ENCODE results near the gene ACAP3.

DNA sequence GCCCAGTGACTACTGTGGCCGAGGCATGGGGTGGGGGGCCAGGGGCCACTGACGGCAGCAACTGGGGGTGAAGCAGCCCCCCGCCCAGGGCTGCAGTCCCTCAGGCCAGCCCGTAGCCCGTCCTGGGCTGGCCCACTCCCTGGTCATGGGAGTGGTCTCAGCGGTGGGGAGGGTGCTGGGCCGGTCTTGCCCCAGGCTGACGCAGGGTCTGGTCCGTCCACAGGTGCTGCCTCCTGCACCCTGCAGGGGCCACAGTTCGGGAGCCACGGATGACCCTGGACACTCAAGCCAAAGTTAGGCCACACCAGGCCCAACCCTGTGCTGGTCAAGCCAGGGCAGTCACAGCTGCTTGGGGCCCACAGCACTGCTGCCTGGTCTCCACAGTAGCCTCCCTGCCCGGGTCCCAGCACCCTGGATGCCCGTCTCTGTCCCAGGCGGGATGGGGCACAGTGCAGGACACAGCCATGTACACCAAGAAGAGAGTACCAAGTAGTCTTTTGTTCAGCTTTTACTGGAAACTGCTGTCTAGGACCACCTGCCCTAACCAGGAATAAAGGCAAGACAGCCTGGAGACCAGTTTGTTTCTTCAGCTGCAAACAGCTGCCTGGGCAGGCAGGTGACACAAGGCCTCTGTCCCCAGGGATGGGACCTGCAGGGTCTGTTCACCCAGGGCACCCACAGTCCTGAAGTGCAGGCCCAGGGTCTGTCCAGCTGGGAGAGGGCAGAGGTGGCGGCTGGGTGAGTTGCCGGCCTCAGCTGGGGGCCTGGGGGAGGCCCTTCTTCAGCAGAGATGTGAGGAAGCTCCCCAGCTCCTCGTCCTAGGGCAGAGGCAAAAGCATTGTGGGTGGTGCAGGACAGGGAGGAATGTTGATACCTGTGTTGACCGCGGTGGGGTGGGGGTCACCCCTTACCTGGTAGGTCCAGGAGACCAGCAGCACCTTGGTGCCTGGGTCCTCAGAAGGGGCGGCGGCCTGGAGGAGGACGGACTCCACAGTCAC, 3.7 kb upstream of the ACAP3 start:
- no peak for TF ChIP-seq CTCF (IDR thresholded peaks at IDR 0.05)
- no peak for TF ChIP-seq POLR2A (IDR thresholded peaks at IDR 0.05)

All from Peyer's patch (tissue), 4 donors.